ENCODE results near the gene KSR1.

KSR1 gene

DNA sequence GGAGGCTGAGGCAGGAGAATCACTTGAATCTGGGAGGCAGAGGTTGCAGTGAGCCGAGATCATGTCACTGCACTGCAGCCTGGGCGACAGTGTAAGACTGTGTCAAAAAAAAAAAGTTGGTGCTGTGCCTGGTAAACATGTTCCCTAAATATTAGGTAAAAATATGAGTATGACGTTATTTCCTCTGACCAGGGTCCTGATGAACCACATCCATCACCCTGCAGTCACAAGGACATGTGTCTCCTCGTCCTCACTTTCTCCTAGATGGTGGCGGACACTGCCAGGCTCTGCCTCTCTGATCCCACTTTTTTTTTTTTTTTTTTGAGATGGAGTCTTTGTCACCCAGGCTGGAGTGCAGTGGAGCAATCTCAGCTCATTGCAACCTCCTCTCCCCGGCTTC, 203.4 kb downstream of the KSR1 start:
- TF ChIP-seq MAX (IDR thresholded peaks at IDR 0.05) (no peak), EP300 (IDR thresholded peaks at IDR 0.05; ENCODE audit: borderline replicate concordance) (no peak), TAF1 (IDR thresholded peaks at IDR 0.05; ENCODE audit: low read depth) (no peak), EGR1 (IDR thresholded peaks at IDR 0.05) (no peak)
- TF ChIP-seq, protein P1, sequence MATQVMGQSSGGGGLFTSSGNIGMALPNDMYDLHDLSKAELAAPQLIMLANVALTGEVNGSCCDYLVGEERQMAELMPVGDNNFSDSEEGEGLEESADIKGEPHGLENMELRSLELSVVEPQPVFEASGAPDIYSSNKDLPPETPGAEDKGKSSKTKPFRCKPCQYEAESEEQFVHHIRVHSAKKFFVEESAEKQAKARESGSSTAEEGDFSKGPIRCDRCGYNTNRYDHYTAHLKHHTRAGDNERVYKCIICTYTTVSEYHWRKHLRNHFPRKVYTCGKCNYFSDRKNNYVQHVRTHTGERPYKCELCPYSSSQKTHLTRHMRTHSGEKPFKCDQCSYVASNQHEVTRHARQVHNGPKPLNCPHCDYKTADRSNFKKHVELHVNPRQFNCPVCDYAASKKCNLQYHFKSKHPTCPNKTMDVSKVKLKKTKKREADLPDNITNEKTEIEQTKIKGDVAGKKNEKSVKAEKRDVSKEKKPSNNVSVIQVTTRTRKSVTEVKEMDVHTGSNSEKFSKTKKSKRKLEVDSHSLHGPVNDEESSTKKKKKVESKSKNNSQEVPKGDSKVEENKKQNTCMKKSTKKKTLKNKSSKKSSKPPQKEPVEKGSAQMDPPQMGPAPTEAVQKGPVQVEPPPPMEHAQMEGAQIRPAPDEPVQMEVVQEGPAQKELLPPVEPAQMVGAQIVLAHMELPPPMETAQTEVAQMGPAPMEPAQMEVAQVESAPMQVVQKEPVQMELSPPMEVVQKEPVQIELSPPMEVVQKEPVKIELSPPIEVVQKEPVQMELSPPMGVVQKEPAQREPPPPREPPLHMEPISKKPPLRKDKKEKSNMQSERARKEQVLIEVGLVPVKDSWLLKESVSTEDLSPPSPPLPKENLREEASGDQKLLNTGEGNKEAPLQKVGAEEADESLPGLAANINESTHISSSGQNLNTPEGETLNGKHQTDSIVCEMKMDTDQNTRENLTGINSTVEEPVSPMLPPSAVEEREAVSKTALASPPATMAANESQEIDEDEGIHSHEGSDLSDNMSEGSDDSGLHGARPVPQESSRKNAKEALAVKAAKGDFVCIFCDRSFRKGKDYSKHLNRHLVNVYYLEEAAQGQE (IDR thresholded peaks at IDR 0.05; ENCODE audit: low read depth): peak; percentile 71
- TF ChIP-seq, protein P2, sequence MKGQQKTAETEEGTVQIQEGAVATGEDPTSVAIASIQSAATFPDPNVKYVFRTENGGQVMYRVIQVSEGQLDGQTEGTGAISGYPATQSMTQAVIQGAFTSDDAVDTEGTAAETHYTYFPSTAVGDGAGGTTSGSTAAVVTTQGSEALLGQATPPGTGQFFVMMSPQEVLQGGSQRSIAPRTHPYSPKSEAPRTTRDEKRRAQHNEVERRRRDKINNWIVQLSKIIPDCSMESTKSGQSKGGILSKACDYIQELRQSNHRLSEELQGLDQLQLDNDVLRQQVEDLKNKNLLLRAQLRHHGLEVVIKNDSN (IDR thresholded peaks at IDR 0.05): no peak

DNA sequence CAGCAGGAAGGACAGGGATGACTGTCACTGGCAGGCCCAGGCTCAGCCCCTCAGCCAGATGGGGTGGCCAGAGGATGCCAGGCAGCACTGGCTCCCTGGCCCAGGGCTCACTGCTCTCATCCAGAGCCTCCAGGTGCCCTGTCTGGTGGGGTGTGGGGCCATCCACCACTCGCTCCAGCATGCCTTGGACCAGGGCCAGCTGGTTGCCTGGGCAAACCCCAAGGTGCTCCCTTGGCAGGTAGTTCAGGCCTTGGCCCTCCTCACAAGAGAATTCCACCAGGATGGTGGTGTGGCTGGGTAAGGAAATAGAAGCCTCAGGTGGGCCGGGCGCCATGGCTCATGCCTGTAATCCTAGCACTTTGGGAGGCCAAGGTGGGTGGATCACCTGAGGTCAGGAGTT, 204.2 kb downstream of the KSR1 start:
- TF ChIP-seq EGR1 (IDR thresholded peaks at IDR 0.05) (no peak), MAX (IDR thresholded peaks at IDR 0.05) (no peak), TCF12 (IDR thresholded peaks at IDR 0.05; ENCODE audit: low read depth) (no peak), TEAD4 (IDR thresholded peaks at IDR 0.05) (no peak), TAF1 (IDR thresholded peaks at IDR 0.05; ENCODE audit: low read depth) (no peak), FOXM1 (IDR thresholded peaks at IDR 0.05; ENCODE audit: borderline replicate concordance, low read depth) (no peak), CREB1 (IDR thresholded peaks at IDR 0.05; ENCODE audit: low read depth) (no peak), CEBPB (IDR thresholded peaks at IDR 0.05) (no peak), ZBTB7A (IDR thresholded peaks at IDR 0.05; ENCODE audit: low read depth) (no peak), EP300 (IDR thresholded peaks at IDR 0.05; ENCODE audit: borderline replicate concordance) (no peak), YY1 (IDR thresholded peaks at IDR 0.05; ENCODE audit: low read depth) (no peak), NFIC (IDR thresholded peaks at IDR 0.05) (no peak), RAD21 (IDR thresholded peaks at IDR 0.05; ENCODE audit: low read depth) (no peak)
- TF ChIP-seq, protein P1 (IDR thresholded peaks at IDR 0.05; ENCODE audit: low read depth): no peak

GRCh38 chr17:27663936-27664605, 207.8 kb downstream of the KSR1 start:
- TF ChIP-seq FOXM1 (IDR thresholded peaks at IDR 0.05; ENCODE audit: borderline replicate concordance, low read depth) (no peak), CREB1 (IDR thresholded peaks at IDR 0.05; ENCODE audit: low read depth) (no peak), NFIC (IDR thresholded peaks at IDR 0.05) (no peak), EP300 (IDR thresholded peaks at IDR 0.05; ENCODE audit: borderline replicate concordance) (no peak), TCF12 (IDR thresholded peaks at IDR 0.05; ENCODE audit: low read depth) (no peak), MAX (IDR thresholded peaks at IDR 0.05) (no peak), EGR1 (IDR thresholded peaks at IDR 0.05) (no peak), YY1 (IDR thresholded peaks at IDR 0.05; ENCODE audit: low read depth) (no peak), TAF1 (IDR thresholded peaks at IDR 0.05; ENCODE audit: low read depth) (no peak), TEAD4 (IDR thresholded peaks at IDR 0.05) (no peak), ZBTB7A (IDR thresholded peaks at IDR 0.05; ENCODE audit: low read depth) (no peak)
- TF ChIP-seq, protein P2 (IDR thresholded peaks at IDR 0.05): no peak
- TF ChIP-seq, protein P1 (IDR thresholded peaks at IDR 0.05; ENCODE audit: low read depth): no peak

GRCh38 chr17:27664606-27664965, 208.3 kb downstream of the KSR1 start:
- TF ChIP-seq NFIC (IDR thresholded peaks at IDR 0.05) (no peak), YY1 (IDR thresholded peaks at IDR 0.05; ENCODE audit: low read depth) (no peak), RAD21 (IDR thresholded peaks at IDR 0.05; ENCODE audit: low read depth) (no peak), EP300 (IDR thresholded peaks at IDR 0.05; ENCODE audit: borderline replicate concordance) (no peak), TAF1 (IDR thresholded peaks at IDR 0.05; ENCODE audit: low read depth) (no peak), ZBTB7A (IDR thresholded peaks at IDR 0.05; ENCODE audit: low read depth) (no peak), CEBPB (IDR thresholded peaks at IDR 0.05) (no peak), CREB1 (IDR thresholded peaks at IDR 0.05; ENCODE audit: low read depth) (no peak), EGR1 (IDR thresholded peaks at IDR 0.05) (no peak)
- TF ChIP-seq, protein P2 (IDR thresholded peaks at IDR 0.05): no peak
